Activated T-cell treated with anti-CD3 and anti-CD28 coated beads, Interleukin-2, amount 50 U/mL, for 72 hours (primary cell): ENCODE data around the gene ARAP2. TPM values are rescaled to one million over a fixed set of nuclear protein-coding genes. Genes with fewer than 3 reads are reported as not detected.
A peak's percentile ranks its signal among the peaks of the same experiment; 100 is the strongest.

Source experiments
- ATAC-seq, 2 donors: fragments of 150-1000 bp; cut with Tn5 transposase; replicated peaks in 1 of 2; 2 replicates each; pipeline ENCODE4 v1.10.0; 2021; ENCODE audit warnings: moderate library complexity in 2 of 2, mild to moderate bottlenecking in 1 of 2
- DNase-seq, 2 donors: peaks; one replicate each; pipeline ENCODE4 v3.0.0; 2021 to 2022; ENCODE audit warnings: mixed read lengths in 1 of 2
- H3K27ac Mint-ChIP-seq: one replicate; pipeline ENCODE4 v1.8.0; 2022; ENCODE audit warnings: mild to moderate bottlenecking, moderate library complexity, mixed read lengths
- H3K27me3 Mint-ChIP-seq: one replicate; pipeline ENCODE4 v1.8.0; 2022; ENCODE audit warnings: low read depth, mixed read lengths
- H3K36me3 Mint-ChIP-seq, 2 donors: one replicate each; pipeline ENCODE4 v1.8.0; 2022; ENCODE audit warnings: mixed read lengths in 2 of 2, mild to moderate bottlenecking in 1 of 2; ENCODE audit not compliant: insufficient read depth in 2 of 2
- H3K4me1 Mint-ChIP-seq: one replicate; pipeline ENCODE4 v1.8.0; 2022; ENCODE audit warnings: low read depth, mixed read lengths
- H3K4me3 Mint-ChIP-seq, 2 donors: one replicate each; pipeline ENCODE4 v1.8.0; 2022; ENCODE audit warnings: mild to moderate bottlenecking in 2 of 2, mixed read lengths in 2 of 2, moderate library complexity in 2 of 2
- H3K9me3 Mint-ChIP-seq, 2 donors: one replicate each; pipeline ENCODE4 v1.8.0; 2022; ENCODE audit warnings: mixed read lengths in 2 of 2
- total RNA-seq, 2 donors: library from RNA; stranded (reverse); gene quantifications; one replicate each; pipeline ENCODE4 v1.2.3, GENCODE V29; 2022

The ARAP2 gene
- total RNA-seq, 2 donors from 2014 or later: 70.8 to 96.5 TPM

DNA sequence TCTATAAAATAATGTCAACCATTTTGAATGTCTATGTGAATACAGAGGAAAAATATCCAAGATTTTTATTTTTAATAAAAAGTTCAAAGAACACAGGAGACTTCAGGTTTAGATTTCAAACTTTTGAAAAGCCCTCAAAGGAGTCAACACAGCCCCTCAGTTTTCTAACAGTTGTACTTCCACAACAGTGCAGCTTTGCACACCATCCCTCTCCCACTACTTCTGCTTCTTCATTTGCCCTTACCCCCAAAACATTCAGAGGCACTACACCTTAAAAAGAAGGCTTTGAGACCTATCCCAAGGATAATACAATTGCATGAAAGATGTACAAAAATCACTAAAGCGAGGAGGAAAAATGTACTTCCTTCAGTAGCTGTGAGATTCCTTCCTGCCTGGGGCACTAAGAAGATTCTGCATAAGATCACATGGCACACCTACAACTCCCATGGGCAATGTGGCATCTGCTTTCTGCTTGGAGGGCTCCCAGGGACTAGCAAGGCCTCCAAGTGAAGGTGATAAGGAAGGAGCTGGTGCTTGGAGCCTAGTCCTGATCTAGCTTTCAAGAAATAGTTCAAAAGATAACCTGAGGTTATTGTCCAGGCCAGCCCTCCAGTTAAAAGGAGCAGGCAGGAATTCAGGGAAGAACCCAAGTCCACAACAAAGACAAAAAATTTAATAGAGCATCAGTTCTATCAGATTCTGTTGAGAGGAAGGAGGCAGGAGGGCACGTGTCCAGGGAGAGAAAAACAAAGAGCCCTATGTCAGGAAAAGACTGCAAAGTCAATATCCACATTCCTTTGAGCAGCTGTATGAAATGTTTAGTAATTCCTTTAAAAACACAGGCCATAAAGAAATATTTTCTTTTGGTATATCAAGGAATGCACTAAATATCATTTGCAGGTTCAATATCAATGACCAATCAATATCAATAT lies 19.1 kb downstream of the ARAP2 start:
- DNase-seq: no peak

DNA sequence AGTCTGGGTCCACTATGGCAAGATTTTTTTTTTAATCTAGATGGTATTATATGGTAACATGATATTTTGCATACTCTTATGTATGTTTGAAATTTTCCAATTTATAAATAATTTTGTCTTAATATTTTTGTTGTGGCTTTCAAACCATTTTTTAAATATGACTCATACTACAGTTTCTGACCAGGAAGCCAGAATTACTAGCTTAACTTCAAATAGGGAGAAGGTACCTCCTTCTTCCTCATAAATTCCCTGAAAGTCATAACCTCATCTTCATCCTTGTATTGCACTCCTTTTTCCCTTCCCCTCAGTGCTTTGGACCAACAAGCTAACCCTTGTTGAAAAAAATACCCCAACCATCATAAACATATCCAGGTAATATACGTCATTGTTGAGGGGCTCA lies 21.6 kb downstream of the ARAP2 start:
- H3K4me1 Mint-ChIP-seq: peaks cover 64% of the 10 kb centered on the region
- H3K36me3 Mint-ChIP-seq: peaks cover 1 to 5% of the 10 kb centered on the region in 2 donors
- no peak overlapping the region for H3K4me3 Mint-ChIP-seq
- ATAC-seq (no peak), DNase-seq (no peak)
- no peaks in the 10 kb centered on the region for H3K9me3 Mint-ChIP-seq
- H3K27me3 Mint-ChIP-seq: no peaks in the 10 kb centered on the region
- H3K27ac Mint-ChIP-seq: no peak overlapping the region

More for the DNA sequence above, 19.1 kb downstream of the ARAP2 start:
- Mint-ChIP-seq H3K27ac (peak overlapping the region; percentile 31), H3K27me3 (no peaks in the 10 kb centered on the region), H3K4me3 (peak overlapping the region; percentile 47 to 54), H3K36me3 (peaks cover 4 to 10% of the 10 kb centered on the region in 2 donors), H3K9me3 (no peaks in the 10 kb centered on the region), H3K4me1 (peaks cover 61% of the 10 kb centered on the region)
- ATAC-seq: no peak

DNA sequence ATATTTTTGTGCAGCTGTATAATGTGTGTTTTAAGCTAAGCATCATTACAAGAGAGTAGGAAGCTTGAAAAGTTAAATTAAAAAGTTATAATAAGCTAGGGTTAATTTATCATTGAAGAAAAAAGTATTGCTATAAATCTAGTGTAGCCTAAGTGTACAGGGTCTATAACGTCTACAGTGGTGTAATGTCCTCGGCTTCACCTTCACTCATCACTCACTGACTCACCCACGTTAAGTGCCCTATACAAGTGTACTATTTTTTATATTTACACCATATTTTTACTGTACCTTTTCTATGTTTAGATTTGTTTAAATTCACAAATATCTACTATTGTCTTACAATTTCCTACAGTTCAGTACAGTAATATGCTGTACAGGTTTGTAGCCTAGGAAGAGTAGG lies 23.5 kb downstream of the ARAP2 start:
- ATAC-seq (no peak), DNase-seq (no peak)
- Mint-ChIP-seq H3K9me3 (no peaks in the 10 kb centered on the region), H3K36me3 (peaks cover 0 to under 1% of the 10 kb centered on the region in 2 donors), H3K27me3 (no peaks in the 10 kb centered on the region), H3K27ac (no peak overlapping the region), H3K4me1 (peaks cover 53% of the 10 kb centered on the region), H3K4me3 (no peak overlapping the region)

DNA sequence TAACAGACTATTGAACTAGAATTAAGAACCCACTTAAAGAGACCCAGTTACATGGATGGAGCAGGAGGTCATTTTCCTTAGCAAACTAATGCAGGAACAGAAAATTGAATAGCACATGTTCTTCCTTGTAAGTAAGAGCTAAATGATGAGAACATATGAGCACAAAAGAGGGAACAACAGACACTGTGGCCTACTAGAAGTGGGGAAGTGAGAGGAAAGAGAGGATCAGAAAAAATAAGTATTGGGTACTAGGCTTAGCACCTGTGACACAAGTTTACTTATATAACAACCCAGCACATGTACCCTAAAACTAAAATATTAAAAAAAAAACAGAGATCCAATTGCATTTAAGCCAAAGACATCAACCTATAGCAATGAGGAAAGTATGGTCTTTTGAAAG lies 26.2 kb downstream of the ARAP2 start:
- H3K4me1 Mint-ChIP-seq: peaks cover 51% of the 10 kb centered on the region
- DNase-seq: no peak
- peaks cover 3 to 10% of the 10 kb centered on the region in 2 donors for H3K36me3 Mint-ChIP-seq
- no peak overlapping the region for H3K27ac Mint-ChIP-seq
- no peak overlapping the region for H3K4me3 Mint-ChIP-seq
- ATAC-seq: no peak
- no peaks in the 10 kb centered on the region for H3K9me3 Mint-ChIP-seq
- H3K27me3 Mint-ChIP-seq: no peaks in the 10 kb centered on the region

DNA sequence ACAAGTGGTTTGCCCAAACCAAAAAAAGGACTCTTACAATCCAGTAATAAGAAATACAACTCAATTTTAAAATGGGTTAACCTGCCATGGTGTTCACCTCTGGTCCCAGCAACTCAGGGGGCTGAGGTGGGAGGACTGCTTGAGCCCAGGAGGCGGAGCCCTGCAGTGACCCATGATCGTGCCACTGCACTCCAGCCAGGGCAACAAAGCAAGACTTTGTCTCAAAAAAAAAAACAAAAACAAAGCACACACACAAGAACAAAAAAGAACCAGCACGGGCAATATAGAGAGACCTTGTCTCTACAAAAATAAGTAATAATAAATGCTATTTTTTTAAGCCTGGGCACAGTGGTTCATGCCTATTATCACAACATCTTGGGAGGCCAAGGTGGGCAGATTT lies 28.7 kb downstream of the ARAP2 start:
- no peak overlapping the region for H3K27ac Mint-ChIP-seq
- H3K27me3 Mint-ChIP-seq: no peaks in the 10 kb centered on the region
- H3K4me3 Mint-ChIP-seq: no peak overlapping the region
- H3K4me1 Mint-ChIP-seq: peaks cover 50% of the 10 kb centered on the region
- no peak for DNase-seq
- H3K36me3 Mint-ChIP-seq: peaks cover 6 to 26% of the 10 kb centered on the region in 2 donors
- no peaks in the 10 kb centered on the region for H3K9me3 Mint-ChIP-seq
- ATAC-seq: no peak

DNA sequence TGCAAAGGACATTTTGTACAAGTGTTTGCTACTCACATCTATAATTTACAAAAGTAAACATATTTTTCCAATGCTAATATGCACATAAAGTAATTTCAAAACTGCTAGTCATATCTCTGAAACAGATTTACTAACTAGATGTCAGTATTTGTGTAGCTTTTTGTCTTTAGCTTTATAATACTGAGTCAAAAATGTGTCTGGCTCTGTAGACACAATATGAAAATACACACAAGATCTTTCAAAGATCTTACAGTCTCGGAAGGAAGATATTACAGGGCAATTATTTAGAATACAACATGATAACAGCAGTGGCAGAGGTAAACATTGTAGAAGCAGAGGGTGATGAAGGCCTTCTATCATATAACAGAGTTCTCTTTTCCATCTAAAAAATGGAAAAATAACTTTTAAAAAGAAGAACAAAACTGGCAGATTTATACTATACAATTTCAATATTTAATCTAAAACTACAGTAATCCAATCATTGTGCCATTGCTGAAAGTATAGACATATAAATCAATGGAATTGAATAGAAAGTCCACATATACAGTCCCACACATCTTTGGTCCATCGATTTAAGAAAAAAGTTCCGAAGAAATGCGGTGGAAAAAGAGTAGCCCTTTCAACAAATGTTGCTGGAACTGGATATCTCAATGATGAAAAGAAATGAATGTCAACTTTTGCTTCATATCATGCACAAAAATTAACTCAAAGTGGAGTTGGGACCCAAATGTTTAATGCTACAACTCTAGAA lies 29.4 kb downstream of the ARAP2 start:
- no peak for ATAC-seq
- Mint-ChIP-seq H3K36me3 (peaks cover 6 to 29% of the 10 kb centered on the region in 2 donors), H3K4me1 (peaks cover 57% of the 10 kb centered on the region), H3K27me3 (no peaks in the 10 kb centered on the region), H3K27ac (no peak overlapping the region), H3K9me3 (no peaks in the 10 kb centered on the region), H3K4me3 (peak overlapping the region in 1 of 2 donors; percentile 17)
- DNase-seq: no peak

DNA sequence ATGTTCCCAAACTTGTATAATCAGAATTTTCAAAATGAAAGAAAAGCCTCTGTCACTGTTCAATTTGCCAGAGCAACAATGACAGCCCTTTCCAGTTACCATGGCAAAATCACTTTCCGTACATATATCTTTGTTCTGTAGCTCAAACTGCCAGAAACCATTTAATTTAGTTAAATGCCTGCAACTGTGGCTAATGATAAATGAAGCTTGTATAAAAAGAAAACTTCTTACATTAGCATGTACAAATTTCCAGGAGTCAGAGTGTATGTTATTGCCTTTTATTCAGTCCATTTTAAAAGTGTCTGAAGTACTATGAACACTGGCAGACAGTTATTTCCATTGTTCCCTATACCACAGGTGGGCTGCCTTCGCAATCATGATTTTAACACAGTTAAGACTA lies 30.3 kb downstream of the ARAP2 start:
- H3K4me3 Mint-ChIP-seq: no peak overlapping the region
- peaks cover 62% of the 10 kb centered on the region for H3K4me1 Mint-ChIP-seq
- peaks cover 6 to 32% of the 10 kb centered on the region in 2 donors for H3K36me3 Mint-ChIP-seq
- ATAC-seq (no peak), DNase-seq (no peak)
- H3K27ac Mint-ChIP-seq: no peak overlapping the region
- H3K27me3 Mint-ChIP-seq: no peaks in the 10 kb centered on the region
- H3K9me3 Mint-ChIP-seq: no peaks in the 10 kb centered on the region

DNA sequence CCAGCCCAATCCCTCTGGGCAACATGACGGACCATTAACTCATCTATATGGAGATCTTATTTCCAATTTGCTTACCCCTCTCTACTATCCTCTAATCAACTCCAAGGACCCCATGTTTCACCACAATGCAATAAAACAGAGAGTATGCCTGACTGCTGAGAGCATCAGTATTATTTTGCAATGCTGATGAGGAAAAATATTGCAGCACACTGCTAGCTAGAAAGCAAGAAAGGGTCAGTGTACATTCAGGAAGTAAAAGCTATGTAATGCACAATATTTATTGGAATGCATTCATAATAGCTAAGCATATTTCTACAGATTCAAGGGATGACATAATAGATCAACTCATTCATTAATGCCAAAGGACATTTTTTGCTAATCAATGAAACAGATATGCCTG lies 33.2 kb downstream of the ARAP2 start:
- ATAC-seq (no peak), DNase-seq (no peak)
- H3K4me3 Mint-ChIP-seq: peak overlapping the region in 1 of 2 donors; percentile 7
- H3K36me3 Mint-ChIP-seq: peaks cover 8 to 49% of the 10 kb centered on the region in 2 donors
- H3K9me3 Mint-ChIP-seq: no peaks in the 10 kb centered on the region
- H3K27ac Mint-ChIP-seq: no peak overlapping the region
- H3K4me1 Mint-ChIP-seq: peaks cover 65% of the 10 kb centered on the region
- H3K27me3 Mint-ChIP-seq: no peaks in the 10 kb centered on the region

DNA sequence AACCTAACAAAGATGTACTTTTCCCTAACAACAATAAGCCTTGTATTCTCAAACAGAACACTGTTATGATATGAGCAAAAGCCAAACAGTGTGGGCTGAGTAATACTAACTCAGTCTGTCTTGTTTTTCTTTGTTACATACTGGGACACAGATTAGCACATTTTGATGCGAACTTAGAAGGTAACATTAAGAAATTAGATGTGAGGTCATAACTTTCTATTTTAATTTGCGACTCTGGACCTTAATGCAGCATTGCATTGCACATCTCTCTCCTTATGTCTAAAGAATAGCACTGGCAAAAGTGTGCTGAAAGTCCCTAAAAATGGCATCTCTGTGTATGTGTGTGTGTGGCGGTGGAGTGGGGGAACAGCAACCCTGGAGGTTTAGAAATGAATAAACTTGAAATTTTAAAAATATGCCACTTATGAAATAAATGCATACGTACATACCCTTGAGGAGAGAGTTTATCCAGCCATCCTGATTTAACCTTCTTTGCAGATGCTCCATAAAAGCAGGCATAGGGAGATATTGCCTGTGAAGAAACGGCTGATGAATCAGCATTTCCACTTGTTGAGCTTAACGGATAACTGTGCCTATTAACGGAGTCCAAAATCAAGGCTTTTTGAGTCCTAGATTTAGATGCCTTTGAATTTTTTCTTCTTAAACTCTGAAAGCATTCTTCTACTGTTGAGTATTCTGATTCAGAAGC lies 34.2 kb downstream of the ARAP2 start:
- Mint-ChIP-seq H3K36me3 (peaks cover 8 to 46% of the 10 kb centered on the region in 2 donors), H3K4me1 (peaks cover 68% of the 10 kb centered on the region), H3K4me3 (peak overlapping the region; percentile 77 to 84), H3K9me3 (no peaks in the 10 kb centered on the region), H3K27ac (peak overlapping the region; percentile 73), H3K27me3 (no peaks in the 10 kb centered on the region)
- ATAC-seq (peak; percentile 87 to 88), DNase-seq (peak in 1 of 2 donors; percentile 13)

DNA sequence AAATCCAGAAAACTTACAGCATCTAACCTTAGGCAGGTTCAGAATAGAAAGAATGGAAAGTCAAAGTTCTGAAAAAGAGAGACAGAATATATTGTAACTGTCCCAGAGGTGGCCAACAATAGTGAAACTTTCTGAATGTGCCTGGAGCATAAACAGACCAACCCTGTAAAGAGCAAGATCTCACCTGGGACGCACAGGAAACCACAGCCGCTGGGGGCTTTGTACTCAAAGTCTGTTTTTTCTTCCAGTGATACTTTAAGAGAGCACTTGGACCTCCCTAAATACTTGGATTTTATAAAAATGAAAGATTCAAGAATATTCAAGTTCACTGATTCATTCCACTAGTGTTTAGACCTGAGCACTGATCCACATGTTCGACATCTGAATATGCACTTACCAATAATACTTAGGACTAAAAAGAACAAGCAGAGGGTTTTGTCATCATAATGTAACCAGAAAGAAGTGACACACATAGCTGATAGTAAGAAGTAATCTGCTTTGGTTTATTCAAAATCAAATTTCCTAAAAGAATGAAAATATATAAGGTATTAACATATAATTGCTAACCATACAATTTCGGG lies 35.3 kb downstream of the ARAP2 start:
- Mint-ChIP-seq H3K9me3 (no peaks in the 10 kb centered on the region), H3K4me3 (peak overlapping the region; percentile 57 to 84), H3K36me3 (peaks cover 7 to 47% of the 10 kb centered on the region in 2 donors), H3K4me1 (peaks cover 63% of the 10 kb centered on the region), H3K27me3 (no peaks in the 10 kb centered on the region), H3K27ac (peak overlapping the region; percentile 73)
- DNase-seq (peak; percentile 29 to 34), ATAC-seq (peak; percentile 68 to 76)

DNA sequence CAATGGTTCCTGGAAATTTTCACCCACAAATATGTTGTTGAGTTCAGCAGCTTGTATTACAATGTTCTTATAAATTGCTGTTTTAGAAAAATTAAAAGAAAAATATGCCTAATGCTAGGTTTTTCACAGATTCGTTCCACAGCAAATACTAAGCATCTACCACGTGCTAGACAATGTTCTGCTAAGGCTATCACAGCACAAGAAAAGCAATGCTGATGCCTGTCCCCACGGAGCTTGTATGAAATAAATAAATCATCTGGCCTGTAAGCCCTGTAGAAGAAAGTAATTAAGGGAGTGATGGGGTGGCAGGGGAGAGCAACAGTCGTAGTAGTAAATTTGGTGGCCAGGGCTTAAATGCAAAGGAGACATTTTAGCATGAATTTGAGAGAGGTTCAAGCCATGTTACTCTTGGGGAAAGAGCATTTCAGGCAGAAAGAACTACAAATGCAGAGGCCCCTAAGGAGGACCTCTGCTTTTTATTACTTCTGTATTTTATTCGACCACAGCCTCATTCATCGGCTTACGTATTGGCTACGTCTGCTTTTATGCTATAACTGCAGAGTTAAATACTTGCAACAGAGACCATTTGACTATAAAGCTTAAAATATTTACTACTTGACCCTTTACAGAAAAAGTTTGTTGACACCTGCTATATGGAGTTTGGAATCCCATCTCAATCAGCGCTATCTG lies 36.3 kb downstream of the ARAP2 start:
- Mint-ChIP-seq H3K4me3 (peak overlapping the region; percentile 57 to 84), H3K9me3 (no peaks in the 10 kb centered on the region), H3K27ac (peak overlapping the region; percentile 73), H3K27me3 (no peaks in the 10 kb centered on the region), H3K4me1 (peaks cover 58% of the 10 kb centered on the region), H3K36me3 (peaks cover 6 to 47% of the 10 kb centered on the region in 2 donors)
- ATAC-seq (no peak), DNase-seq (no peak)

DNA sequence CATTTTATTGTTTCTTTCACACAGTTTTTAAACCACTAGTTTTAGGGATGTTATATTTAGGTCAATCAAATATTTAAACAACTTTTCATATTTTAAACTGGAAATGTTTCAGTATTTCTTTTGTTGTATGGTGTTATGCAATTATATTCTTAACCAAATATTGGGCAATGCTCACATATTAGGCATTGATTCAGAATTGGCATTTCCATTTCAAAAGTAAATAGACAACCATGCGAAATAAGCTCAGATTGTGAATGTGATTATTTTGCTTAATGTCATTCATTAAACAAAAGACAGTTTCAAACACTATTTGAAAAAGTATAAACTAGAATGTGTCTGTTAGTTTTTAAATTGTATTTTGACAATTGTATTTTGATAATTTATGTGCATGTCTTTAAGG lies 36.9 kb downstream of the ARAP2 start:
- no peaks in the 10 kb centered on the region for H3K9me3 Mint-ChIP-seq
- DNase-seq: no peak
- H3K27ac Mint-ChIP-seq: no peak overlapping the region
- no peak overlapping the region for H3K4me3 Mint-ChIP-seq
- no peak for ATAC-seq
- H3K36me3 Mint-ChIP-seq: peaks cover 6 to 44% of the 10 kb centered on the region in 2 donors
- no peaks in the 10 kb centered on the region for H3K27me3 Mint-ChIP-seq
- H3K4me1 Mint-ChIP-seq: peaks cover 58% of the 10 kb centered on the region
